Stimulated activated CD8-positive, alpha-beta memory T cell treated with anti-CD3 and anti-CD28 coated beads, Interleukin-4, amount 100 ng/mL, for 24 hours (primary cell): ENCODE data around the gene STPG2.

Source experiments
- DNase-seq: peaks from one replicate; pipeline ENCODE4 v3.0.0-alpha.2; 2020; ENCODE audit warnings: low read depth

STPG2 gene

GRCh38 chr4:98092833-98093439 is 50.3 kb downstream of the STPG2 start:
- no peak for DNase-seq

DNA sequence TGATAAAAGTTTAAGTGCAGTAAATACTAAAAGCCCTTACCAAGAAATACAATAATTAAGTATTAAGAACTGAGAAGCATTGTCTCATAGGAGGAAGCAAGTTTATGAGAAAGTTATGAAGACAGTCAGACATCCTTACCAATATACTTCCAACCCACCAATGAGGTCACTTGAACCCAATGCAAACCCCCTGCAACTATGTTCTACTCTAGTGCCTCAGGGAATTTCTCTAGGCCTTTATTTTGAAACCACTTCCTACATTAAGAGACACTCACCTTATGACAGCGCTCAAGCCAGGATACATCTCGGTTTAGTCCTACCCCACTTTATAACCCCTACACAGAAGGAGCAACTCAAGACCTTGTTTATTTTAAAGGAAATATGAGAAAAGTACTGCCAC is 61.3 kb downstream of the STPG2 start:
- no peak for DNase-seq

DNA sequence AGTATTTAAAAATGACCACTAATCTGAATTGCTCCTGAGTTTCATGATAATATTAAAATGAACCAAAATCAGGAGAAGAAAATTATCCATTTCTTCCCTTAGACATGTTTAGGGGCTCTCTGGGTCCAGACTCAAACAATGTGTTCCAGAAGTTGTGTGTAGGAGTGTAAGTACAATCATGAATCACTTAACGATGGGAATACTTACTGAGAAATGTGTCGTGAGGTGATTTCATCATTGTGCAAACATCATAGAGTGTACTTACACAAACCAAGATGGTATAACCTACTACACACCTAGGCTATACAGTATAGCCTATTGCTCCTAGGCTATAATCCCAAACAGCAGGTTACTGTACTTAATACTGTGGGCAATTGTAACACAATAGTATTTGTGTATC is 74.8 kb downstream of the STPG2 start:
- no peak for DNase-seq

DNA sequence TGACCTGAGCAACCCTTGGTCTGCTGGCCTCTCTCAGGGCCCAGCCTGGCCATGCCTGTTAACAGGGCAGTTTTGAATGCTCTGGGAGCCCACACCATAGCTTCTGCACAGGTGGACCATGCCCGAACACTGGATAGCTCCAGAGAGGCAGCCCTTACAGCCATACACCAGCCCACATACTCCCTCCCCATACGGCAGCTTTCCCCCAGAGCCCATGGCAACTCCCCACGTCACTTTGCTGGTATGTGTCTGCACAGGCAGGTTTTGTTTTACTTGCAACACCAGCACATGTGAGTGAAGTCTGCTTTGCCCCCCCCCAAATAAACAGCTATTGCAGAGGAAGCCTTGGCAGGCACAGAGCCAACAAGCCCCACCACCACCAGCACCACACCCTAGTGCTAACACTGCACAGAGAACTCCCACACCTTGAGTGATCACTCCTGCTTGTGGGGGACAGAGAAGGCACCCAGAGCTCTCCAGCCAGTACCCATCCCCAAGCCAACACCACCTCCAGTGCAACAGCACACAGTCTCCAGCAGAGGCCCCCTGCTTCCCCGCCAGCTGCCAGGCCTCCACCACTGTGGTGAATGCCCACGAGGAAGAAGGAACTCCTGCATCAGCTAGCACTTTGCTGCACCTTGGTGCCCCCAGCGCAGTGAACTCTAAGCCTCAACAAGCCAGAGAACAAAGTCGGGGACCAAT is 87.3 kb downstream of the STPG2 start:
- no peak for DNase-seq

GRCh38 chr4:98046665-98047064 is 96.6 kb downstream of the STPG2 start:
- no peak for DNase-seq

DNA sequence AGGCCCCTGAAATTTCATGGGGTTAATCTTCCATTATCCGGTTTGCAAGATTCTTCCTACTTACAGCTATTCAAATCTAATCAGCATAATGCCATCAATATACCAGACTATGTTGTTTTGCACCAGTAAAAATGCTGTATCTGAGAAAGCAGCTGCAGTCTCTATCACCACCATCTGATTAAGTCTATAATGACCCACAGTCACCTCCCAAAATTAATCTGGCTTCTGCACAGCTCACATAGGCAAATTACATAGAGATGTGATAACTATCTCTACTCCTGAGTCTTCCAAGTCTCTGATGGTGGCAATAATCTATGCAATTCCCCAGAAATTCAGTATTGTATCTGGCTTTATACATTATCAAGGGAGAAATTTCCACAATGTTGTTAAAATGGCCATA is 113.2 kb downstream of the STPG2 start:
- DNase-seq: no peak

DNA sequence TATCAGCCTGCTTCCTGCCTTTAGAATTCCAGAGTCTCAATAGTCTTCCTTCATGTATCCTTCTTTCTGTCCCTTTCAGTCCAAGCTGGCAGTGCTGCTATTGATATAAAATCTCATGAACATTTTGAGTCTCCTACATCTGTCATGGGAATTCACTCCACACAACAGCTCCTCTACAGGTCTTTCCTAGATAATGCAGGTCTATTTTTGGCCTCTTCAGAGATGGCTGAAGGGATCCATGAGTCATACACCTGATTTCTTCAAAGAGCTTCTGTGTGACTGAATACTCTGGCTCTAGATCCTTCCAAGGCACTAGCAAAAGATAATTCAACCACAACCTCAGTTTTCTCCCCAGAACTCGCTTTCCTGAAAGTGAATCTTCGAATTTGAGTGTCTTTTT is 115.4 kb downstream of the STPG2 start:
- DNase-seq: no peak

- no peak for DNase-seq
These were observed 116.9 kb downstream of the STPG2 start for GRCh38 chr4:98026362-98026761.

DNA sequence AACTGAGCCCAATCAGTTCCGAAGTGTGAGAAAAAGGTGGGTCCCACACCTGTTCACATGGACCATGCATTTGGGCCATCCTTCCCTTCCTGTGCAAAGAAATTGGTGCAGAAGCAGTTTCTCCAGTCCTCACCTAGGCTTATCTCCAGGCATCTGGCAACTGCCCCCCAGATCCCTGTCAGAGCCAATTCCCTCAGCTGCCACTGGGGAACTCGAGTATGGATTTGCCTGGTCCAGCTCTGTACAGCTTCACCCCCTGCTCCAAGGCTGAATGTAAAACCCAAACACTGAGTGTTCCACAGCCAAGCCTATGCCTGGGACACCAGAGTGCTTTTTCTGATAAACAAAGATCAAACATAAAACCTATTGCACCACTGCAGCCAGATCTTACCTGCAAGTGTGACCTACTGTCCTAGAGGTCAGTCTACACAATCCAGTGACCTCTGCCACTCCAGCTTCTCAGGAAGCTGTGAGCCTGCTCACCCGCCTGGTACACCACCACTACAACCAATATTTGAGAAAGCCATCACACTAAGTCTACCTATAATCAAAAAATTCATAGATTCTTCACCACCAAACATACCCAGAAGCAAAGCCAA is 136.4 kb downstream of the STPG2 start:
- DNase-seq: no peak

GRCh38 chr4:98006060-98006459 is 137.2 kb downstream of the STPG2 start:
- DNase-seq: no peak

- DNase-seq: no peak
These were observed 142.3 kb downstream of the STPG2 start for GRCh38 chr4:98000940-98001339.

- no peak for DNase-seq
These were observed 145.1 kb downstream of the STPG2 start for GRCh38 chr4:97998203-97998602.

DNA sequence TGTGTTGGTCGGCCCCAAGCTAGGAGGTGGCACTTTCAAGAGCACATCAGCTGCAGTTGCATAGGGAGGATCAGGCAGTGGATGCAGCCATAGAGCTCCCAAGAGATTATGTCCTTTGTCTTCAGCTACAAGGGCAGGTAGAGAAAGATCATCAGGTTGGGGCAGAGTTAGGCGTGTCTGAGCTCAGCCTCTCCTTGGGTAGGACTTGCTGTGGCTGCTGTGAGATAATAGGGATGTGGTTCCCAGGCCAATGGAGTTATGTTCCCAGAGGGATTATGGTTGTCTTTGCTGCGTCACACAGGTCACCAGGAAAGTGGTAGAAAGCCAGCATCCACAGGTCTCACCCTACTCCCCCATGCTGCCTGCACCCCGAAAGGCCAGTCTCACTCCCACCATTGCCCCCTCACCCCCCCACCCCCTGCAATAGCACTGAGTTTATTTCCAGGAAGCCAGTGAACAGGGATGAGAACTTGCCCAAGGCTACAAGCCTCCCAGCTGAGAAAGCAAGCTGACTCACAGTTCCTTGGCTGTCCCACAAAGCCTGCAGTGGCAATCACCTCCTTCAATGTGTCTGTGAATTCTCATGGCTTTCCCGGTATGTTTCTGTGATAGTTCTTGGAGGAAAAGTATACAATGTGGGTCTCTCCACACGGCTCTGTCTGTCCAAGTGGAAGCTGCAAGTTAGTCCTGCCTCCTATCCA is 148.4 kb downstream of the STPG2 start:
- DNase-seq: no peak

DNA sequence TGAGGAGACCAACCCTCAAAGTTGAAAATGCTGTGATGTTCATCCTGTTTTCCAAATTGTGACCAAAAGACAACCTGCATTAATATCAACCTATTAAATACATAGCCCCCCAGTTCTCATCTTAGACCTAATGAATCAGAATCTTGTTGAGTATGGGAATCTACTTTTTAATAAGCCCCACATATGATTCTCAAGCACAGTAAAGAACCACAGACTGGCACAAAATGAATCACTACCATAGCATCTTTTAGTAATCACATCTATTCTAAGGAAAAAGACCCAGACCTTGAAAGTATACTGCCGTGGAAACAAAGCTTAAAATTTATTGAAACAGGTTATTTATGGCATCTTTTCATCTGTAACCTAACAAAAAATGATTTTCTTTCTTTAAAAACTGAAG is 152.9 kb downstream of the STPG2 start:
- DNase-seq: no peak

GRCh38 chr4:97987019-97987648 is 156.1 kb downstream of the STPG2 start:
- DNase-seq: no peak

- DNase-seq: no peak
These were observed 158.6 kb downstream of the STPG2 start for GRCh38 chr4:97984545-97985131.

DNA sequence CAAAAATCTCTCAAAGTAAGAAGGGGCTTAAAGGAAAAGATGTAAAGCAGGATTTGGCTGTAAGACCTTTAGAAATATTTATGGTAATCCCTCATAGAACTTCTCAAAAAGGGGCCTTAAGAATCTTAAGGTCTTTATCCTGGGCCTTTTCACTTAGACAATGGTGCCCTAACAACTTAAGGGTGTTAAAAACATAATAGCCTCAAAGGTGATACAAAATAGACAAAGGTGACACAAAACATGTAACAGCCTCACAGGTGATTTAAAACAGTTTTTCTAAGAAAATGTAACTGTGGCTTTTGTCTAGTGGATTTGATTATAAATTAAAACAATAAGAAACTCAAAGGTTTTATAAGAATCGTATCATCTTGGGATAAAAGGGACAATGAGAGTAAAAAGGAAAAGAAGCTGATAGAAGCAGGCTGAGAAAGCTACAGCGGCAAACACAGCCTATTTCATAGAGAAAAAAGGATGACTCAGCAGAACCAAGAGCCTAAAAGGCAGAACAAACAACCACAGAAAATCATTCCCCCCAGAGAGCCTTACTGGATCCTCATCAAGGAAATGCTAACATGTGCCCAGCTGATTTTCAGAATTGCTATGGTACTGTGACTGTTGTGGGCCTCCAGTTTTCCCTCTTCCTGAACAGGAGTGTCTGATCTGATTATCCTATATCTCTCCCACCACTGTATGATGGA is 164.3 kb downstream of the STPG2 start:
- no peak for DNase-seq

GRCh38 chr4:97953171-97953941 is 189.9 kb downstream of the STPG2 start:
- no peak for DNase-seq

GRCh38 chr4:97952763-97953162 is 190.5 kb downstream of the STPG2 start:
- DNase-seq: no peak

DNA sequence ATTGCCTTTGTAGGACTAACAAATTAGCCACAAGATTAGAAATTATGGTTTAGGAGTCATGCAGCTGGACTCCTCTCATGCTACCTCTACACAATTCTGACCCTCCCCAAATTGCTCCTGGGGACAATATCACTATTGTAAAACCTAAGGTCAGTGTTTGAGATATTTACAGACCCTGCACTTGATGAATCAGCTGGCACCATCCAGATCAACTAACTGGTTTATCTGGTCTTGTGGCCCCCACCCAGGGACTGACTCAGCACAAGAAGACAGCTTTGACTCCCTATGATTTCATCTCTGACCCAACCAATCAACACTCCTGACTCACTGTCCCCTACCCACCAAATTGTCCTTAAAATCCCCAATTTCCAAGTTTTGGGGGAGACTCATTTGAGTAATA is 192.4 kb downstream of the STPG2 start:
- no peak for DNase-seq

DNA sequence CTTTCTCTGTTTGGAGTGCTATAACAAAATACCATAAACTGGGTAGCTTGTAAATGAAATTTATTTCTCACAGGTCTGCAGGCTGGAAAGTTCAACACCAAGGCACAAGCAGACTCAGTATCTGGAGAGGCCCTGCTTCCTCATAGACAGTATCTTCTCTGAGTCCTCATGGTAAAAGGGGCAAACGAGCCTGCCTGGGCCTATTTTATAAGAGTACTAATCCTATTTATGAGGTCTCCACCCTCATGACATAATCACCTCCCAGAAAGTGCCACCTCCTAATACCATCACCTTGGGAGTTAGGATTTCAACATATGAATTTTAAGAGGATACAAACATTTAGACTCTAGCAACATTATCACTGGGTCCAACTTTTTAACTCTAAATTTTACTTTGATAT is 200.3 kb downstream of the STPG2 start:
- no peak for DNase-seq
